ENCODE results near the gene ERC1. TPM values are rescaled to one million over a fixed set of nuclear protein-coding genes. Genes with fewer than 3 reads are reported as not detected.

ERC1 gene
- polyA plus RNA-seq, 2 of the 4 experiments (the other 2 are of a cell fraction): 14.2 to 20.9 TPM

- peak in 1 of 2 experiments; percentile 81 for DNase-seq (ENCODE audit: low read depth in 1 of 2, low spot score in 1 of 2)
- H3K4me1 ChIP-seq: peaks cover 28% of the 10 kb centered on the region
- ATAC-seq: peak; percentile 79 to 88
- TF ChIP-seq HOXB13 (CRISPR knock-in tag; IDR thresholded peaks at IDR 0.05; ENCODE audit: low read depth) (no peak), MAFK (IDR thresholded peaks at IDR 0.05; ENCODE audit: partially characterized antibody) (peak; percentile 72), BCL3 (IDR thresholded peaks at IDR 0.05) (0 out of 3 replicates have a peak, but pooled peaks have one; percentile 30), FOSL2 (IDR thresholded peaks at IDR 0.05) (peak; percentile 79), FOSL2 (CRISPR knock-in tag; IDR thresholded peaks at IDR 0.05) (peak; percentile 65), ZSCAN20 (CRISPR knock-in tag; IDR thresholded peaks at IDR 0.05) (no peak), RFX5 (IDR thresholded peaks at IDR 0.05) (peak; percentile 46; the same call in 1 of the 2 replicates), EP300 (IDR thresholded peaks at IDR 0.05) (peak in 1 of 2 experiments; percentile 30; a peak in 1 of 5 replicates), PBX3 (IDR thresholded peaks at IDR 0.05) (0 out of 2 replicates have a peak, but pooled peaks have one; percentile 42), JUNB (IDR thresholded peaks at IDR 0.05) (peak; percentile 61; the same call in 1 of the 2 replicates), MAX (IDR thresholded peaks at IDR 0.05) (peak; percentile 57; the same call in 1 of the 2 replicates), RCOR1 (IDR thresholded peaks at IDR 0.05; ENCODE audit: low read depth, low read length) (no peak), RAD21 (conservative IDR thresholded peaks at IDR 0.05 in 1 of 2, IDR thresholded peaks at IDR 0.05 in 1 of 2) (no peak), GATA3 (IDR thresholded peaks at IDR 0.05; ENCODE audit: borderline replicate concordance) (peak; percentile 70; the same call in 1 of the 2 replicates)
- H3K4me2 ChIP-seq: peak overlapping the region; percentile 71
- FAIRE-seq: no peak
- peaks cover 14% of the 10 kb centered on the region; the same call in 1 of the 3 replicates for H3K9me3 ChIP-seq
- ChIA-PET POLR2A (no interaction called here), CTCF (interaction anchor here (0.9 to 1.8 kb wide), 4 partner anchors 18 to 401 kb away, joined by 3 to 5 read pairs (median 4); no protein-coding TSS in a partner anchor)
- peak overlapping the region; percentile 68 to 81 for H3K27ac ChIP-seq
- WGBS (ENCODE audit: missing lambda C conversion rate): 36% methylated on average over 23 of the region's 29 CpGs
- H3K4me3 ChIP-seq: peak overlapping the region; percentile 15; the same call in 1 of the 3 replicates
Observed at GRCh38 chr12:1518591-1519516, 527.8 kb downstream of the ERC1 start.

GRCh38 chr12:1519642-1520041, 528.6 kb downstream of the ERC1 start:
- POLR2A ChIA-PET: no interaction called here

More at GRCh38 chr12:1519642-1520041, 528.6 kb downstream of the ERC1 start:
- WGBS (ENCODE audit: missing lambda C conversion rate): 25% methylated on average over 5 of the region's 5 CpGs
- Histone ChIP-seq H3K4me3 (no peak overlapping the region), H3K4me2 (peak overlapping the region; percentile 71), H3K9me3 (peaks cover 14% of the 10 kb centered on the region; the same call in 1 of the 3 replicates), H3K4me1 (peaks cover 28% of the 10 kb centered on the region), H3K27ac (peak overlapping the region; percentile 62 to 81)
- ATAC-seq (peak; percentile 23 to 58; a peak in 4 of 6 replicates), FAIRE-seq (no peak), DNase-seq (ENCODE audit: low read depth in 1 of 2, low spot score in 1 of 2) (no peak)
- TF ChIP-seq SREBF2 (IDR thresholded peaks at IDR 0.05) (no peak), HOXB5 (CRISPR knock-in tag; IDR thresholded peaks at IDR 0.05) (no peak), USF2 (IDR thresholded peaks at IDR 0.05) (no peak), MAX (IDR thresholded peaks at IDR 0.05) (0 out of 2 replicates have a peak, but pooled peaks have one; percentile 5)
- CTCF ChIA-PET: interaction anchor here (0.9 to 1.4 kb wide), 2 partner anchors 17 to 402 kb away, joined by 3 to 7 read pairs; no protein-coding TSS in a partner anchor
